ENCODE measurements around the gene FGF18. TPM values are rescaled to one million over a fixed set of nuclear protein-coding genes. Genes with fewer than 3 reads are reported as not detected.

FGF18 gene
- total and polyA plus RNA-seq, 2 donors from 2014 or later = 0.39 to 1.8 TPM

DNA sequence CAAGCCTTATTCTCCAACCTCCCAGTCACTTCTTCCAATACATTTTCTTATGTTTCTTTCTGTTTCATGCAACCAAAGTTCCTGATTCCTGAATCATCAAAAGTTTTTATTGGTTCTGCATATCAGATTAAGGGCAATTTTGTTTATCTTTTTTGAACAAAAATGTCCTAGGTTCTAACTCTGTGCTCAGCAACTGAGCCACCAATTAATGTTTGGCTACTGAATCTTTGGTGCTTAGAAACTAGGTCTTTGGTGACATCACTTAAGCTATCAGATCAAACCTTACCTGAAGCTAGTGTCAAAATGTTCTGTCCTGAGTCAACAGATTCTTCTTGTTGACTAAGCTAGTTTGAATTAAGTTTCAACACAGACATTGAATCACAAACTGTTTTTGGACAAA, 56.1 kb downstream of the FGF18 start:
- H3K27ac ChIP-seq (ENCODE audit: low read depth in 2 of 2, low read length in 2 of 2) = no peak overlapping the region
- H3K36me3 ChIP-seq (ENCODE audit: control insufficient read depth in 2 of 3, insufficient read depth in 3 of 3, low read length in 3 of 3) = no peaks in the 10 kb centered on the region
- H3K27me3 ChIP-seq (ENCODE audit: control insufficient read depth, insufficient read depth, low read length) = no peaks in the 10 kb centered on the region
- no peak overlapping the region for H3K4me3 ChIP-seq (ENCODE audit: low read length in 3 of 3)
- intact Hi-C loops (cut with DNase I) = no loop called here
- peaks cover 0 to 3% (median 0%) of the 10 kb centered on the region in 3 donors for H3K9me3 ChIP-seq (ENCODE audit: control insufficient read depth in 2 of 3, insufficient read depth in 1 of 3, low read length in 3 of 3)
- DNase-seq (no peak), FAIRE-seq (no peak)
- no peaks in the 10 kb centered on the region for H3K4me1 ChIP-seq (ENCODE audit: control insufficient read depth in 2 of 3, insufficient read depth in 2 of 3, low read depth in 1 of 3, low read length in 3 of 3)
- TF ChIP-seq, protein P1, sequence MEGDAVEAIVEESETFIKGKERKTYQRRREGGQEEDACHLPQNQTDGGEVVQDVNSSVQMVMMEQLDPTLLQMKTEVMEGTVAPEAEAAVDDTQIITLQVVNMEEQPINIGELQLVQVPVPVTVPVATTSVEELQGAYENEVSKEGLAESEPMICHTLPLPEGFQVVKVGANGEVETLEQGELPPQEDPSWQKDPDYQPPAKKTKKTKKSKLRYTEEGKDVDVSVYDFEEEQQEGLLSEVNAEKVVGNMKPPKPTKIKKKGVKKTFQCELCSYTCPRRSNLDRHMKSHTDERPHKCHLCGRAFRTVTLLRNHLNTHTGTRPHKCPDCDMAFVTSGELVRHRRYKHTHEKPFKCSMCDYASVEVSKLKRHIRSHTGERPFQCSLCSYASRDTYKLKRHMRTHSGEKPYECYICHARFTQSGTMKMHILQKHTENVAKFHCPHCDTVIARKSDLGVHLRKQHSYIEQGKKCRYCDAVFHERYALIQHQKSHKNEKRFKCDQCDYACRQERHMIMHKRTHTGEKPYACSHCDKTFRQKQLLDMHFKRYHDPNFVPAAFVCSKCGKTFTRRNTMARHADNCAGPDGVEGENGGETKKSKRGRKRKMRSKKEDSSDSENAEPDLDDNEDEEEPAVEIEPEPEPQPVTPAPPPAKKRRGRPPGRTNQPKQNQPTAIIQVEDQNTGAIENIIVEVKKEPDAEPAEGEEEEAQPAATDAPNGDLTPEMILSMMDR (IDR thresholded peaks at IDR 0.05; ENCODE audit: borderline replicate concordance, extremely low read depth, insufficient read depth) = no peak
- H3K9ac ChIP-seq (ENCODE audit: low read length in 3 of 3) = no peak overlapping the region

DNA sequence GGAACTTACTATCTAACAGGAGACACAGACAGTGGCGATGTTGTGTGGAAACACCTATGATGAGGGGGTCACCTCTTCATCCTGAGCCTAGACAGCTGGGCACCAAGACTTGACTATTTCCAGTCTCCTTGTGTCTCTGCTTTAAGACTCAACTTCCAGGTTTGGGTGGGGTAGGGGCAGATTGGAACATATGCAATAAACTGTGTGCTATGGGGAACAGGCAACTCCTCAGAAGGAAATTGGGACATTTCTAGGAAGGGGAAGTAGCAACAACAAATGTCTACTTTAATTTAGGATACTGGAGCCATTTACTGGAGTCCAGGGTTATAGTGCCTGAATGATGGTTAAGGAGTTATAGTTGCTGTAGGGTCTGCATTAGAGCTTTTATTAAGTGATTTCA, 57.3 kb downstream of the FGF18 start:
- Histone ChIP-seq H3K4me1 (ENCODE audit: control insufficient read depth in 2 of 3, insufficient read depth in 2 of 3, low read depth in 1 of 3, low read length in 3 of 3) (no peaks in the 10 kb centered on the region), H3K4me3 (ENCODE audit: low read length in 3 of 3) (no peak overlapping the region), H3K9ac (ENCODE audit: low read length in 3 of 3) (no peak overlapping the region), H3K27ac (ENCODE audit: low read depth in 2 of 2, low read length in 2 of 2) (no peak overlapping the region), H3K27me3 (ENCODE audit: control insufficient read depth, insufficient read depth, low read length) (no peaks in the 10 kb centered on the region), H3K36me3 (ENCODE audit: control insufficient read depth in 2 of 3, insufficient read depth in 3 of 3, low read length in 3 of 3) (no peaks in the 10 kb centered on the region), H3K9me3 (ENCODE audit: control insufficient read depth in 2 of 3, insufficient read depth in 1 of 3, low read length in 3 of 3) (peaks cover 0 to 3% (median 0%) of the 10 kb centered on the region in 3 donors)
- no peak for FAIRE-seq
- DNase-seq = no peak
- TF ChIP-seq, protein P1 (IDR thresholded peaks at IDR 0.05; ENCODE audit: borderline replicate concordance, extremely low read depth, insufficient read depth) = no peak
- intact Hi-C loops (cut with DNase I) = no loop called here

DNA sequence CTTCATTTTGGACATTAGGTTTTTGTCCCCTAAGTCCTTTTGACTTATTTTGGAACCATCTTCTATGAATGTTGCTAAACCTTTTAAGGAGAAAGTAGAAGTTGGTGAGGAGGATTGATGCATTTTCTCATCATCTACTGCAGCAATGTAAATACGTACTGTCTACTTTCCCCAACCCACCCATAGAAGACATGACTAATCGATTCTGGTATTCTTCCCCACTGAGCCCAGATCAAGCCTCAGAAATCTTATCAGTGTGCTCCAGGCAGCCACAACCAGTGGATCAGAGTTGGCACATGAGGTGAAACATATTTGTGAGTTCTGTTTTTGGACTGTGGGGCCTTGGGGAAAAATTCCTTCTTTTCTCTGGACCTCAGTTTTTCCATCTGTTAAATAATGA, 57.7 kb downstream of the FGF18 start:
- intact Hi-C loops (cut with DNase I) = no loop called here
- TF ChIP-seq, protein P1 (IDR thresholded peaks at IDR 0.05; ENCODE audit: borderline replicate concordance, extremely low read depth, insufficient read depth) = no peak
- FAIRE-seq = no peak

DNA sequence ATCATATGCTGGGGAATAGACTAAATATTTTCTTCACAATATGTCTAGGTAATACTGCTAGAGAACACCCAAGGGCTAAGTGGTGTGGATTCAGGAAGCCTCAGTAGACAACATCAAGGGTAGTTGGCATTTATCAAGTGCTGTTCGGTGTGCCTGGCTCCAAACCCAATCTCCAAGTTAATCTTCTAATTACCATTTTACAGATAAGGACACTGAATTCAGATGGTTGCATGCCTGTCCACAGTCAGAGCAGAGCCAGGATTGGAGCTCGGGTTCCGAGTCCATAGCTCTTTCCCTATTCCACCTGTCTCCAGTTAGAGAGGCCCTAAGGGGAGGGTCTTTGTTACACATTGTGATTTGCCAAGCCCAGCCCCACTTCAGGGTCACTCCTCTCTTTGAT, 58.2 kb downstream of the FGF18 start:
- no peaks in the 10 kb centered on the region for H3K27me3 ChIP-seq (ENCODE audit: control insufficient read depth, insufficient read depth, low read length)
- TF ChIP-seq, protein P1 (IDR thresholded peaks at IDR 0.05; ENCODE audit: borderline replicate concordance, extremely low read depth, insufficient read depth) = no peak
- no peak overlapping the region for H3K27ac ChIP-seq (ENCODE audit: low read depth in 2 of 2, low read length in 2 of 2)
- H3K9ac ChIP-seq (ENCODE audit: low read length in 3 of 3) = no peak overlapping the region
- intact Hi-C loops (cut with DNase I) = no loop called here
- H3K4me3 ChIP-seq (ENCODE audit: low read length in 3 of 3) = no peak overlapping the region
- H3K36me3 ChIP-seq (ENCODE audit: control insufficient read depth in 2 of 3, insufficient read depth in 3 of 3, low read length in 3 of 3) = no peaks in the 10 kb centered on the region
- FAIRE-seq (no peak), DNase-seq (no peak)
- no peaks in the 10 kb centered on the region for H3K4me1 ChIP-seq (ENCODE audit: control insufficient read depth in 2 of 3, insufficient read depth in 2 of 3, low read depth in 1 of 3, low read length in 3 of 3)
- no peaks in the 10 kb centered on the region for H3K9me3 ChIP-seq (ENCODE audit: control insufficient read depth in 2 of 3, insufficient read depth in 1 of 3, low read length in 3 of 3)

More for the DNA sequence above, 57.7 kb downstream of the FGF18 start:
- H3K9me3 ChIP-seq (ENCODE audit: control insufficient read depth in 2 of 3, insufficient read depth in 1 of 3, low read length in 3 of 3) = peaks cover 0 to 3% (median 0%) of the 10 kb centered on the region in 3 donors
- no peaks in the 10 kb centered on the region for H3K27me3 ChIP-seq (ENCODE audit: control insufficient read depth, insufficient read depth, low read length)
- DNase-seq = no peak
- no peak overlapping the region for H3K27ac ChIP-seq (ENCODE audit: low read depth in 2 of 2, low read length in 2 of 2)
- H3K9ac ChIP-seq (ENCODE audit: low read length in 3 of 3) = no peak overlapping the region
- H3K4me1 ChIP-seq (ENCODE audit: control insufficient read depth in 2 of 3, insufficient read depth in 2 of 3, low read depth in 1 of 3, low read length in 3 of 3) = no peaks in the 10 kb centered on the region
- no peak overlapping the region for H3K4me3 ChIP-seq (ENCODE audit: low read length in 3 of 3)
- no peaks in the 10 kb centered on the region for H3K36me3 ChIP-seq (ENCODE audit: control insufficient read depth in 2 of 3, insufficient read depth in 3 of 3, low read length in 3 of 3)
